Measurements from ENCODE around the gene SLC2A4. TPM values are rescaled to one million over a fixed set of nuclear protein-coding genes. Genes with fewer than 3 reads are reported as not detected.
"Not testable (repeated sequence)": the region's sequence is repeated elsewhere in the genome, so short reads cannot be mapped to it uniquely, and the experiment has no call there.

The SLC2A4 gene
- total RNA-seq, 1 experiment from 2014 or later = 3.8 TPM

DNA sequence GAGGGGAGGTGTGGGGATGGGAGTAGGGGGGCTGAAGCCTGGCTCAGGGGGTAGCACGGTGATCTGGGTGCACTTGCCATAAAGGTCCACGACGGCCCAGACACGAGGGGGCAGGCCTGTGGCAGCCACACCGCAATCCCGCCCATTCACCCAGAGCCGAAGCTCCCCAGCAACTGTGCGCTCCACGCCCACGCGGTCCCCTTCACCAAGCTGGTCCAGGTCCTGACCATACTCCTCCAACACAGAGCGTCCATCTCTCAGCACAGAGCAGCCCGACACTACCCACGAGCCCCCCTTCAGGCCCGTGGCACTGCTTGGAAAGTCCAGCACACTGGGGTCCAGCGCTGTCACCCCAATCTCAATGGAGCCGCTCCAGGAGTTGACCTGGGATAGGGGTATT is 46.0 kb downstream of the SLC2A4 start:
- no peak for DNase-seq
- Histone ChIP-seq H3K27me3 (ENCODE audit: control insufficient read depth, insufficient read depth, low read length) (no peaks in the 10 kb centered on the region), H3K36me3 (replicated peaks; ENCODE audit: control insufficient read depth, insufficient read depth, low read length) (peaks cover 32% of the 10 kb centered on the region), H3K4me3 (ENCODE audit: insufficient read depth, low read depth, low read length) (no peak overlapping the region)

DNA sequence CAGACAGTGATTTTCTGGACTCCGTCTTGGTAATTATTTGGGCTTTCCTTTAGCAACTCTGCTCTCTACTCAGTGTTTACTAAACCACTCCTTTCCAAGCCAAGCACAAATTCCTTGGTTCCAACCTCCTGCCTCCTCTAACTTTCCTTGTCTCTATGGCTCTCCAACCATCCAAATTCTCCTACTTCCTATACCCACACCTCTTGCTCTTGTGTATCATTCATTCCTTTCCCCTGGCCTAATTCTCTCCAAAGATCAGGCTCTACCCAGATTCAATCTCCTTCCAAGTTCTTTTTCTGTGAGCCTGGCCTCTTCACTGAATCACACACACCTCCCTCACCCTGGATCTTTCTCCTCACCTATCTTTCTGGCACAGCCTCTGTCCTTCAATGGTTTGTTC is 46.5 kb downstream of the SLC2A4 start:
- no peak overlapping the region for H3K4me3 ChIP-seq (ENCODE audit: insufficient read depth, low read depth, low read length)
- no peak for DNase-seq
- H3K27me3 ChIP-seq (ENCODE audit: control insufficient read depth, insufficient read depth, low read length) = no peaks in the 10 kb centered on the region
- H3K36me3 ChIP-seq (replicated peaks; ENCODE audit: control insufficient read depth, insufficient read depth, low read length) = peaks cover 27% of the 10 kb centered on the region

DNA sequence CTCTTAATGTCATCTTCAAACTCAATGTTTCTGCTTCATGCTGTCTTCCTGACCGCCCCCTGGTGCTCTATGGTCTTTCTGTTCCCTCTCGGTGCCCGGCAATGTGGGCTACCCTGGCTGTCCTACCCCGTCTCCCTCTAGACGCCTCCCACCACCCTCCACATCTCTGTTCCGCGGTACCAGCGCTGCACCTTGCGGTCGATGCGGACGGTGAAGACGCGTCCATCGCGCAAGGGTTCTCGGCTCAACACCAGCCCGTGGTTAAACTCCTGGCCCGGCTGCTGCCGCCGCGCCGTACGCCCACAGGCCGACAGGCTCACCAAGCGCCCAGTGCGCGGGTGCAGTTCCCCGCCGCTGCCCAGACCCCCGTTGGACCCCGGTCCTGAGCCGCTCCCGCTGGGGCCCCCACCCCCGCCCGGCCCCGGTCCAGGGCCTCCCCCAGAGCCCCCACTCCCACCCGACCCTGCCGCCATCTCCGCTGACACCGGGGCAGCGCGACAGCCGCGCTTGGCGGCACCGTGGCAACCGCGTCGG is 47.4 kb downstream of the SLC2A4 start, which contains the start of gene NEURL4:
TSS of gene NEURL4 (minus strand) at position 496 of the 534 bp plus-strand sequence. CDS start at position 473, 23 bp downstream.
- Histone ChIP-seq H3K27me3 (ENCODE audit: control insufficient read depth, insufficient read depth, low read length) (no peaks in the 10 kb centered on the region), H3K36me3 (replicated peaks; ENCODE audit: control insufficient read depth, insufficient read depth, low read length) (peaks cover 19% of the 10 kb centered on the region), H3K4me3 (ENCODE audit: insufficient read depth, low read depth, low read length) (peak within 1 kb of the TSS; percentile 68)
- DNase-seq = no peak

DNA sequence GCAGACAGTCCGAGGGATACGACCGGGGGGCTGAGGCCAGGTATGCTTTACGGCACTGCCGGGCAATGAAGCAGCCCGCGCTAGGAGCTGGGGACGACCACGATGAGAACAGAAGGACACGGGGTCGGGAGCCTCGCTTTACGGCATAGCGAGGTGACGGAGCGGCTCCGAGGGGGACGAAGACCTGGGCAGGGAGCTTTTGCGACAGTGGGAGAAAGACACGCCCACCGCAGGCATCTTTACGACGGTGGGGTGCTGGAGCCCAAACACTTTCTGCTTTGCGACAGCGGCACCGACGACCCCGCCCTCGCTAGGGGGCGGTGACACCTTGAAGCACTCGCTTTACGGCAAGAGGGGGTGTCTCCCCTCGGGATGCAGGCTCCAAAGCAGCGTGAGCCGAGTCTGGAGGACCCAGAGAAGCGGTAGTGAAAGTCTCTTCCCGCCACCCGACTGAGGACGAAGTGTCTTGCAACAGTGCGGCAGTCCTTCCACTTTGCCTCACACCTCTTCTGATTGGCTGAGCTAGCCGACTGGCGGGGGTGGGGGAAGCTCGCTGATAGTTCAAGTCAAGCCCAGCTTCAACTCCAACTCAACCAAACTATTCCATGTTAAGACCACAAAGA is 48.0 kb downstream of the SLC2A4 start:
- peaks cover 16% of the 10 kb centered on the region for H3K36me3 ChIP-seq (replicated peaks; ENCODE audit: control insufficient read depth, insufficient read depth, low read length)
- no peaks in the 10 kb centered on the region for H3K27me3 ChIP-seq (ENCODE audit: control insufficient read depth, insufficient read depth, low read length)
- peak overlapping the region; percentile 68 for H3K4me3 ChIP-seq (ENCODE audit: insufficient read depth, low read depth, low read length)
- peak; percentile 99 for DNase-seq

DNA sequence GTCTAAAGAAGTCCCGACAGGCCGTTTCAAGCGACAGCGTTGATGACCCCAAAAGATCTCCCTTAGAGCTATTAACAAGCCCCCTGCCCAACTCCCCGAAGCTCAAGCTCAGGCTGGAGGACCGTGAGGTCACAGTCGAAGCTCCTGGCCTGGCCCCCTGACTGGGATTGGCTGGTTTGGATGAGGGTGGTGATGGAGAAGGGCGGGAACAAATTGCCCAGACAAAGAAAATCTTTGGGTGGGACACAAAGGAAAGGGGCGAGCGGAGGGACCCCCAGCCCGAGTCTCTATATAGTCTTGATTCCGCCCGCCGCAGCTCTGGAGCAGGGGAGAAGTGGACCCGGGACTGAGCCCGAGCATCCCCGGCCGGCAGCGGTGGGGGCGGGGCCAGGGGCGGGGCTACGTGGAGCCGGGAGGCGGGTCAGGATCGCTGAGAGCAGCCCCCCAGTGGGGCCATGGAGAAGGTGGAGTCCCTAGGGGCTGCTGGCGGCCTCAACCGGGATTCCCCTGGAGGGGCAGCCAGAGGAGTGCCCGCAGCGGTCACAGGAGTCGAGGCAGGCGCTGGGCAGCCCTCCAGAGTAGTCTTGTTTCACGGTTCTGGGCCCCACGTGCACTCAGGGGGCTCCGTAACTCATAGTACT is 48.6 kb downstream of the SLC2A4 start:
- peak overlapping the region; percentile 68 for H3K4me3 ChIP-seq (ENCODE audit: insufficient read depth, low read depth, low read length)
- peak; percentile 99 for DNase-seq
- peaks cover 11% of the 10 kb centered on the region for H3K36me3 ChIP-seq (replicated peaks; ENCODE audit: control insufficient read depth, insufficient read depth, low read length)
- no peaks in the 10 kb centered on the region for H3K27me3 ChIP-seq (ENCODE audit: control insufficient read depth, insufficient read depth, low read length)

DNA sequence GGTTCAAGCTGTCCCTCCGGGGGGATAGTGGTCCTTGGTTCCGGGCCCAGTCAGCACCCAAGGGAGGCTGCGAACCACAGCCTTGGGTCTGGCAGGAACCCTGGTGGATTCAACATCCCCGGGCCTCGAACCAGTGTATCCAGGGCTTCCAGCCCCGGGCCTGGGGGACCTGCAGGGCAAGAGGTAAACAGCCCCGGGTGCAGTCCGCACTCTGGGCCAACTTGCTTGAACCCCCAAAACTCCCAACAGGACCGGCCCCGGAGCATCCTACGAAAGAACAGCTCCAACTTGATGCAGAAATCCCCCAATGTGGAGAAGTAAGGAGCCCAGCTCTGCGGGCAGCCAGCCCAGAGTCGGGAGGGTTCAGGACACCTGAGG is 49.1 kb downstream of the SLC2A4 start:
- H3K27me3 ChIP-seq (ENCODE audit: control insufficient read depth, insufficient read depth, low read length) = no peaks in the 10 kb centered on the region
- DNase-seq = no peak

DNA sequence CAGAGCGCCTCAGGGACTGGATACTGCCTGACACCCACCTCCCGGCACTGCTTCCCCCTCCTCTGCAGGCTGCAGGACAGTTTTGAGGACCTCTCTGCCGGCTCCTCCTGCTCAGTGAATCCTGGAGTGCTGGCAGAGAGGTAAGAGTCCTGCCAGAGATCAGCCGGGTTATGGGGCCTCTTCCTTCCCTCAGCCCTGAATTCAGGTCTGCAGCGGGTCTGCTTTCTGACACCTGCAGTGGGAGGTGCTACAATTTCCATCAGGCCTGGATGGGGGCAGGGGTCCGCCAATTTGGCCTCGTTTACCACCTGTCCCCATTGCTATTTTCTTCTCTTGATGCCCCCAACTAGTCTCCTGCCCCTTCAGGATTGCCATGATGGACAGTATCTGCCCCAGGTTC is 50.6 kb downstream of the SLC2A4 start:
- no peak overlapping the region for H3K4me3 ChIP-seq (ENCODE audit: insufficient read depth, low read depth, low read length)
- DNase-seq = no peak
- H3K27me3 ChIP-seq (ENCODE audit: control insufficient read depth, insufficient read depth, low read length) = no peaks in the 10 kb centered on the region
- H3K36me3 ChIP-seq (replicated peaks; ENCODE audit: control insufficient read depth, insufficient read depth, low read length) = no peaks in the 10 kb centered on the region; the same call in 1 of the 2 replicates

More for the DNA sequence above, 49.1 kb downstream of the SLC2A4 start:
- peak overlapping the region; percentile 68 for H3K4me3 ChIP-seq (ENCODE audit: insufficient read depth, low read depth, low read length)
- H3K36me3 ChIP-seq (replicated peaks; ENCODE audit: control insufficient read depth, insufficient read depth, low read length) = peaks cover 10% of the 10 kb centered on the region

DNA sequence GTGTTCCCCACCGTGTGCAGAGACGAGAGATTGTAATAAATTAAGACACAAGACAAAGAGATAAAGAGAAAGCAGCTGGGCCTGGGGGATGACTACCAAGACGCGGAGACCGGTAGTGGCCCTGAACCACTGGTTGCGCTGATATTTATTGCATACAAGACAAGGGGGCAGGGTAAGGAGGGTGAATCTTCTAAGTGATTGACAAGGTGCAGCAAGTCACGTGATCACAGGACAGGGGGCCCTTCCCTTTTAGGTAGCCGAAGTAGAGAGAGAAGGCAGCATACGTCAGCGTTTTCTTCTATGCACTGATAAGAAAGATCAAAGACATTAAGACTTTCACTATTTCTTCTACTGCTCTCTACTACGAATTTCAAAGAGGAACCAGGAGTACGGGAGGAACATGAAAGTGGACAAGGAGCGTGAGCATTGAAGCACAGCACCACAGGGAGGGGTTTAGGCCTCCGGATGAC is 51.1 kb downstream of the SLC2A4 start:
- DNase-seq; H3K4me3 ChIP-seq (ENCODE audit: insufficient read depth, low read depth, low read length); H3K27me3 ChIP-seq (ENCODE audit: control insufficient read depth, insufficient read depth, low read length); H3K36me3 ChIP-seq (replicated peaks; ENCODE audit: control insufficient read depth, insufficient read depth, low read length): not testable (repeated sequence)

DNA sequence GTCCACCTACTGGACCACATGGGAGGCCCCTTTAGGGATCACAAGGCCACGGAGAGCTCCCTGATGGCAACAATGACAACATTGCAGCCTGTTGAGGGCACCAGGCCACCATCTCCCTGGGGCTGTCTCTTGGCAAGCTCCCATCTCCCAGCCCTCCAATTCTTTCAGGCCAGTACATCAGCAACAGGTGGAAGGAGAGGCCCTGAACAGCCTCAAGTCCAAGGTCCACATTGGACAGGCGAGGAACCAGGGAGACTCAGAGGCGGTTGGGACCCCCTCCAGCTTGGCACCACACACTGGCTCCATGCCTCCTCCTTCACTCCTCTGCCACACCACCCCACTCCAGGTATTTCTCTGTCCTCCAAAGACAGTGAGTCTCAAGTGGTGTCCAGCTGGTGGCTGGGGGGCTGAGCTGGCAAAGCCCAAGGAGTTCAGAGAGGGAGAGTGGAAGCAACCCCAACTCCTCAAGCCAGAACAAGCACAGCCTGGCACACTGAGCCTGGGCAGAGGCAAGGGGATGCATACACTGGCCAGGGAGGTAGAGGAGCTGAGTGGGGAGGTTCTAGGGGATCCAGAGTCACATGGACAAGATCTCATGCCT is 53.5 kb downstream of the SLC2A4 start:
- Histone ChIP-seq H3K4me3 (ENCODE audit: insufficient read depth, low read depth, low read length) (no peak overlapping the region), H3K36me3 (replicated peaks; ENCODE audit: control insufficient read depth, insufficient read depth, low read length) (no peaks in the 10 kb centered on the region), H3K27me3 (ENCODE audit: control insufficient read depth, insufficient read depth, low read length) (no peaks in the 10 kb centered on the region)
- no peak for DNase-seq

DNA sequence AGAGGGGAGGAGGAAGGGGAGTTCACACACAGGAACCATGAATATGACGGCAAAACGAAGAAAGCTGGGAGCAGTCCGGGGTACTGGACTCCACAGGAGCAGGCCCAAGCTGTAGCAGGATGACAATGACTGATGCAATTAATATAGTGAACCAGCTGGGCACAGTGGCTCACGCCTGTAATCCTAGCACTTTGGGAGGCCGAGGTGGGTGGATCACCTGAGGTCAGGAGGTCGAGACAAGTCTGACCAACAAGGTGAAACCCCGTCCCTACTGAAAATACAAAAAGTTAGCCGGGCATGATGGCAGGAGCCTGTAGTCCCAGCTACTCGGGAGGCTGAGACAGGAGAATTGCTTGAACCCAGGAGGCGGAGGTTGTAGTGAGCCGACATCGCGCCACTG is 54.2 kb downstream of the SLC2A4 start:
- H3K27me3 ChIP-seq (ENCODE audit: control insufficient read depth, insufficient read depth, low read length); H3K36me3 ChIP-seq (replicated peaks; ENCODE audit: control insufficient read depth, insufficient read depth, low read length); DNase-seq; H3K4me3 ChIP-seq (ENCODE audit: insufficient read depth, low read depth, low read length): not testable (repeated sequence)

DNA sequence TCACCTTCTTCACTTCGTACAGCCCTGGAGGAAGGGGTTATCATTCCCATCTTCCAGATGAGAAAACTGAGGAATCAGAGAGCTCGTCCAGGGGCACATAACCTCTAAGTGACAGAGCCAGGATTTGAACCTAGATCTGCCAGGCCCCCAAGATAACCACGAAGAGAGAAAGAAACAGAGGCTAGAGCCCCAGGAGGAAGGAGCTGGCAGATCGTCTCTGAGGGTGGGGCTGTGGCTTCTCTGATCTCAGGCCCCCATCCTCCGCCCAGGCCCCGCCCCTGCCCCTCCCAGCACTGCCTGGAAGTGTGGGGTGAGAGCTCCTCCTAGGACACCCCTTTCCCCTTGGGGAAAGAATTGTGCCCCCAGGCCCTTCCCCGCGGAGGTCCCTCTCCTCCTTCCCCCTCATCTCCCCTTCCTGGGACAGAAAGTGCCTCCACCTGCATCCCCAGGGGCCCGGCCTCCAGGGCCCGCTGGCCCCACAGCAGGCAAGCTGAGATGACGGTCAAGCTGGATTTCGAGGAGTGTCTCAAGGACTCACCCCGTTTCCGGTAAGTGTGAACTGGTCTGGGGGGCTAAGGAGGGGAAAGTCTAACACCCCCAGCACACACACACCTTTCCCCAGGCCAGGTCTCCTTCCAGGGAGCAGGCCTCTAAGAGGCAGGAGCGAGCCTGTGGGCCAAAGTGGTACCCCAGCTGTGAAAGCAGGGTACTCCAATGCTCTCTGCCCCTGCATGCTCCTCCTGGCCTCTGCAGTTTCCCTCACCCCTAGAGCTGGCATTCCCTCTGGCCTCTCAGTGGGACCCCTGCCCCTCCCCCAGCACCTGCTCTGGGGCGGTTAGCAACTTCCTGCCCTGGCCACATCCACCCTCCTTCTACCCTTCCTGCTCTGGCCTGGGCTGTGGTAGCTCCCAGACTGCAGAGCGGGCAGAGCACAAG is 55.0 kb downstream of the SLC2A4 start, which contains the start of gene ACAP1:
TSS of gene ACAP1 (plus strand) at position 290 of the 936 bp plus-strand sequence. CDS start at position 496, 206 bp downstream.
- no peaks in the 10 kb centered on the region for H3K36me3 ChIP-seq (replicated peaks; ENCODE audit: control insufficient read depth, insufficient read depth, low read length)
- peak within 1 kb of the TSS; percentile 20 for H3K4me3 ChIP-seq (ENCODE audit: insufficient read depth, low read depth, low read length)
- H3K27me3 ChIP-seq (ENCODE audit: control insufficient read depth, insufficient read depth, low read length) = no peaks in the 10 kb centered on the region
- DNase-seq = peak; percentile 85

DNA sequence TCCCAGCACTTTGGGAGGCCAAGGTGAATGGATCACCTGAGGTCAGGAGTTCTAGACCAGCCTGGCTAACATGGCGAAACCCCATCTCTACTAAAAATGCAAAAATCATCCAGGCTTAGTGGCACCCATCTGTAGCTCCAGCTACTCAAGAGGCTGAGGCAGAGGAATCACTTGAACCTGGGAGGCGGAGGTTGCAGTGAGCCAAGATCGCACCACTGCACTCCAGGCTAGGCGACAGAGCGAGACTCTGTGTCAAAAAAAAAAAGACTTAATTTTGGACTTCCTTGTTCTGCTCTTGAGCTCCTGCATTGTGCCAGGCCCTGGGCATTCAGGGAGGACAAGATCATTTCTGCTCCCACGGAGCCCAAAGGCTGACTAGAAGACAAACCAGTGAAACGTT is 56.1 kb downstream of the SLC2A4 start:
- H3K27me3 ChIP-seq (ENCODE audit: control insufficient read depth, insufficient read depth, low read length); DNase-seq; H3K4me3 ChIP-seq (ENCODE audit: insufficient read depth, low read depth, low read length); H3K36me3 ChIP-seq (replicated peaks; ENCODE audit: control insufficient read depth, insufficient read depth, low read length): not testable (repeated sequence)

All from H7 (cell line).